CD4-positive, CD25-positive, alpha-beta regulatory T cell (primary cell): ENCODE data around the gene SMG6. TPM values are rescaled to one million over a fixed set of nuclear protein-coding genes. Genes with fewer than 3 reads are reported as not detected.

ENCODE experiments used
- ATAC-seq, 2 donors: fragments of 150-1000 bp; cut with Tn5 transposase; one replicate each; pipeline ENCODE4 v1.10.0; 2021; ENCODE audit warnings: low read depth in 2 of 2, moderate number of reproducible peaks in 2 of 2, moderate library complexity in 1 of 2
- DNase-seq, 3 donors: peaks; one replicate each; pipeline versions ENCODE4 v3.0.0 to v3.0.0-alpha.2; 2012 to 2022; ENCODE audit warnings: mixed read lengths in 1 of 3
- H3K27ac ChIP-seq: one replicate; pipeline ENCODE4 v1.7.0; 2013; ENCODE audit warnings: mild to moderate bottlenecking, low read length; ENCODE audit not compliant: insufficient read depth, poor library complexity, severe bottlenecking
- H3K27me3 ChIP-seq: one replicate; pipeline ENCODE4 v1.7.0; 2013; ENCODE audit warnings: low read length; ENCODE audit not compliant: control insufficient read depth, insufficient read depth
- H3K36me3 ChIP-seq: one replicate; pipeline ENCODE4 v1.7.0; 2013; ENCODE audit warnings: mild to moderate bottlenecking, low read length, moderate library complexity; ENCODE audit not compliant: control insufficient read depth, insufficient read depth
- H3K4me1 ChIP-seq: 2 replicates; pipeline ENCODE4 v1.7.0; 2013; ENCODE audit warnings: mild to moderate bottlenecking, low read length; ENCODE audit not compliant: insufficient read depth, control insufficient read depth, poor library complexity, severe bottlenecking
- H3K4me3 ChIP-seq: one replicate; pipeline ENCODE4 v1.7.0; 2013; ENCODE audit warnings: low read depth, mild to moderate bottlenecking, low read length, moderate library complexity
- H3K9me3 ChIP-seq, 2 experiments: 1 replicate in 1 of 2; 2 replicates in 1 of 2; pipeline ENCODE4 v1.7.0; 2013; ENCODE audit warnings: low read length in 2 of 2, mild to moderate bottlenecking in 1 of 2, moderate library complexity in 1 of 2; ENCODE audit not compliant: control insufficient read depth in 2 of 2
- H3K27ac Mint-ChIP-seq, 3 donors: one replicate each; pipeline ENCODE4 v1.8.0; 2020 to 2022; ENCODE audit warnings: mild to moderate bottlenecking in 3 of 3, mixed read lengths in 3 of 3, moderate library complexity in 2 of 3
- H3K27me3 Mint-ChIP-seq: one replicate; pipeline ENCODE4 v1.8.0; 2022; ENCODE audit warnings: mild to moderate bottlenecking, mixed read lengths
- H3K36me3 Mint-ChIP-seq: one replicate; pipeline ENCODE4 v1.8.0; 2020; ENCODE audit warnings: mixed read lengths
- H3K4me1 Mint-ChIP-seq, 4 donors: one replicate each; pipeline ENCODE4 v1.8.0; 2020 to 2022; ENCODE audit warnings: mixed read lengths in 4 of 4, mild to moderate bottlenecking in 1 of 4
- H3K4me3 Mint-ChIP-seq, 4 donors: one replicate each; pipeline ENCODE4 v1.8.0; 2020 to 2022; ENCODE audit warnings: mild to moderate bottlenecking in 4 of 4, mixed read lengths in 4 of 4, moderate library complexity in 3 of 4
- H3K9me3 Mint-ChIP-seq, 7 donors: one replicate each; pipeline ENCODE4 v1.8.0; 2020 to 2022; ENCODE audit warnings: mixed read lengths in 7 of 7, mild to moderate bottlenecking in 3 of 7, moderate library complexity in 2 of 7
- polyA plus RNA-seq, 4 donors: library from polyadenylated mRNA; unstranded; fragments of 300-500 nt; fragmentation: Illumina TruSeq; gene quantifications; one replicate each; pipeline ENCODE4 v1.2.3, GENCODE V29; 2021
- total RNA-seq: library from RNA; stranded (reverse); gene quantifications from one replicate; pipeline ENCODE4 v1.2.3, GENCODE V29; 2022

The SMG6 gene
- total and polyA plus RNA-seq, 5 donors from 2014 or later: 3.3 to 42.9 (median 4.9) TPM

DNA sequence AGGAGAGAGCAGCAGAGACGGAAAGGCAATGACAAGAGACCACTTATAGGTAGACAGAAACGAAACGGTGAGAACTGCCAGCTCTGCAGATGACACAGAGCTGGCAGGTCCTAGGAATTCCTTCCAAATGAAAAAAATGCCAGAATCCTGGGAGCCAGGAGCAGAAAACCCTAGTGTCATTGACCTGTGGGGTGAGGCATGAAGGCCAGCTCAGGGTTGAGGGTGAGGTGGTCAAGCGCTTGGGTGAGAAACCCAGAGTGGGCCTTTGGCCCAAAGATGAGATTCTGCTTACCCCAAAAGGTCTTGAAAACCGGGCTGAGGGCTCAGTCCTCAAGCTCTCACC is 239.5 kb downstream of the SMG6 start:
- H3K27me3 ChIP-seq: no peaks in the 10 kb centered on the region
- H3K36me3 ChIP-seq: peaks cover 61% of the 10 kb centered on the region
- no peak overlapping the region for H3K27ac Mint-ChIP-seq
- H3K4me3 ChIP-seq: no peak overlapping the region
- no peak for ATAC-seq
- H3K27ac ChIP-seq: no peak overlapping the region
- H3K4me1 Mint-ChIP-seq: peaks cover 0 to 14% (median 3%) of the 10 kb centered on the region in 4 donors
- no peak for DNase-seq
- peaks cover 0 to 1% (median 0%) of the 10 kb centered on the region in 7 donors for H3K9me3 Mint-ChIP-seq
- no peaks in the 10 kb centered on the region for H3K9me3 ChIP-seq
- no peaks in the 10 kb centered on the region for H3K4me1 ChIP-seq
- peaks cover 73% of the 10 kb centered on the region for H3K36me3 Mint-ChIP-seq
- peaks cover 24% of the 10 kb centered on the region for H3K27me3 Mint-ChIP-seq
- no peak overlapping the region for H3K4me3 Mint-ChIP-seq

DNA sequence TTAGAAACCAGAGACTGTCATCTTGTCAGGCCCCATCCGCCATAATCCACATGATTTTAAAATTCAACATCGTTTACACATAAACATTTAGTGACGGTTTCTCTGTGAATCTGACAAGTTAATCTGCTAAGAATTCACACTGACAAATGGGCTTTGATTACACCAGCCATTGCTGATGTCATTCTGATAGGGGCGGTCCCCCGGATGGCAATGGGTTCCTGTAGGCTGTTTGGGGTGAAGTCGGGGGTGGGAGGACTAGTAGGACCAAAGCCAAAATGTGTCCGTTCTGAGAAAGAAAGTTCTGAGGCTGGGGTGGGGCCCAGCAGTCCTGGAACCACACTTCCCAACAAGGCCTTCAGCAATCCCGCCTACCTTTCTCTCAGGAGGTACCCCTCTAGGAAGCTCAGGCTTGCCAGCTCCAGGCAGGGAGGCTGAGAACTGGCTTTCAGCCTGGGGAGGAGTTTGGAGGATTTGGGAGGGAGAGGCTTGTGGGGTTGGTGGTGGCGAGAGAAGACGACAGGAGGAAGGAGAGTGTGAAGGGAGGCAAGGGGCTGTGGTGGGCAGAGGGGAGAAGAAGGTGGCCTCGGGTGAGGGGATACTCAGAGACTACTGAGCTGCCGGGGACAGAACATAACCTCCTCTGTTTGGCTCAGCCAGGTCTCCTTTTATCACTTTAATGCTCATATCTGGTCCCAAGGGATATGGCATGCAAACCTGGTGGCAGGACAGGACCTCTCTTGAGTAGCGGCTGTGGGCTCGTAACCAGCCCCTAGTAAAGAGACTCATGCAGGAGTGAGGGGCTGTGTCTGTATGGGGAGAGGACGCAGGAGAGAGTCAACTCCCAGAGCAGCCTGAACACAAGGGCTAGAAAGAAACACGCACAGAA is 240.1 kb downstream of the SMG6 start:
- H3K4me3 Mint-ChIP-seq: no peak overlapping the region
- H3K9me3 ChIP-seq: no peaks in the 10 kb centered on the region
- no peak overlapping the region for H3K27ac Mint-ChIP-seq
- no peak overlapping the region for H3K4me3 ChIP-seq
- peaks cover 56% of the 10 kb centered on the region for H3K36me3 ChIP-seq
- ATAC-seq: no peak
- peaks cover 68% of the 10 kb centered on the region for H3K36me3 Mint-ChIP-seq
- peaks cover 25% of the 10 kb centered on the region for H3K27me3 Mint-ChIP-seq
- no peak overlapping the region for H3K27ac ChIP-seq
- DNase-seq: no peak
- H3K4me1 ChIP-seq: peaks cover 6% of the 10 kb centered on the region
- H3K4me1 Mint-ChIP-seq: peaks cover 0 to 12% (median 3%) of the 10 kb centered on the region in 4 donors
- H3K9me3 Mint-ChIP-seq: peaks cover 0 to 1% (median 0%) of the 10 kb centered on the region in 7 donors
- H3K27me3 ChIP-seq: no peaks in the 10 kb centered on the region

DNA sequence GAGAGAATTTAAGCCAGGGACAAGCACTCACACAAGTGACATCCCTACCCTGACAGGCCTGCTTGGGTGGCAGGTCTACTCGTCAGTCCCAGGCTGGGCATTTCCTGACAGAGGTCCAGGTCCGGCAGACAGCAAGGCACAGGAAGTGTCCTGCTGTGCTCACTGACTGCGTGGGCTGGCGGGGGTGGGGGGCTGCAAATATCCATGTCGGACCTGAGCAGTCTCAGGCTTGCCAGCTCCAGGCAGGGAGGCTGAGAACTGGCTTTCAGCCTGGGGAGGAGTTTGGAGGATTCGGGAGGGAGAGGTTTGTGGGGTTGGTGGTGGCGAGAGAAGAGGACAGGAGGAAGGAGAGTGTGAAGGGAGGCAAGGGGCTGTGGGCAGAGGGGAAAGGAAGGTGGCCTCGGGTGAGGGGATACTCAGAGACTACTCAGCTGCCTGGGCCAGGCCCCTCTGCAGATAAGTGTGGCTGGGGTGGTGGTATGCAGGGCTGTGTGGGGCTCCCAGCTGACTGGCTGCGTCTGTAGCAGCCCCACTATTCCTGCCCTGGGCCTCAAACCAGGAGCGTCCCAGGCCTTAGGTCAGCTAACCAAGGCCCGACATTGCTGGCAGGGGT is 240.9 kb downstream of the SMG6 start:
- H3K27ac ChIP-seq: no peak overlapping the region
- Mint-ChIP-seq H3K4me1 (peaks cover 0 to 11% (median 3%) of the 10 kb centered on the region in 4 donors), H3K27ac (no peak overlapping the region), H3K27me3 (peaks cover 25% of the 10 kb centered on the region), H3K36me3 (peaks cover 60% of the 10 kb centered on the region), H3K9me3 (peaks cover 0 to 1% (median 0%) of the 10 kb centered on the region in 7 donors), H3K4me3 (no peak overlapping the region)
- H3K9me3 ChIP-seq: no peaks in the 10 kb centered on the region
- peaks cover 12% of the 10 kb centered on the region for H3K4me1 ChIP-seq
- H3K36me3 ChIP-seq: peaks cover 48% of the 10 kb centered on the region
- no peaks in the 10 kb centered on the region for H3K27me3 ChIP-seq
- ATAC-seq (no peak), DNase-seq (no peak)
- H3K4me3 ChIP-seq: no peak overlapping the region

DNA sequence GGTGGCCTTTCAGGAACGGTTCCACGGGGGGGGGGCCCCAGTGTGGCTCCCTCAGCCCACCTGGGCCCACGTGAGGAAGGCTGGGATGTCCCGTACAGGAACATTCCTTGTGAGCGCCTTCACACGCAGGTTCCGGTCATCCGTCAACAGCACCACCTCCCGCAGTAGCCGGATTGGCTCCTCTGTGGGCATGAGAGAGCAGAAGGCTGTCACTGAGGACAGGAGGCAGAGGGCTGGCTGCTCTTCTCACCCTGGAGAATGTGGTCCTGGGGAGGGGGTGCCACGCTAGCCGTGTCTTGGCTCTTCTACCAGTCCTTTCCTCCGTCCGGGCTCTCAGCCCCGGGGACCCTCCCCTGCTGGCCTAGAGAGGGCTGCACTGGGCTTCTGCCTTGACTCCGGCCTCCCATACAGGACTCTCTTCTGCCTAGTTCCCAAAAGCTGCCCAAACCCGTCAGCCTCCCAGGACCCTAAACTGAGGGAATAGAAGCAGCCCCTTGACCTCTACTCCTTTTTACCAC is 242.1 kb downstream of the SMG6 start:
- DNase-seq (no peak), ATAC-seq (no peak)
- Mint-ChIP-seq H3K36me3 (peaks cover 53% of the 10 kb centered on the region), H3K27me3 (peaks cover 25% of the 10 kb centered on the region), H3K4me3 (peak overlapping the region in 1 of 4 donors; percentile 52), H3K9me3 (peaks cover 0 to 1% (median 0%) of the 10 kb centered on the region in 7 donors), H3K4me1 (peaks cover 0 to 13% (median 3%) of the 10 kb centered on the region in 4 donors), H3K27ac (no peak overlapping the region)
- H3K36me3 ChIP-seq: peaks cover 36% of the 10 kb centered on the region
- H3K9me3 ChIP-seq: no peaks in the 10 kb centered on the region
- no peak overlapping the region for H3K4me3 ChIP-seq
- H3K27me3 ChIP-seq: no peaks in the 10 kb centered on the region
- peaks cover 23% of the 10 kb centered on the region for H3K4me1 ChIP-seq
- H3K27ac ChIP-seq: no peak overlapping the region

DNA sequence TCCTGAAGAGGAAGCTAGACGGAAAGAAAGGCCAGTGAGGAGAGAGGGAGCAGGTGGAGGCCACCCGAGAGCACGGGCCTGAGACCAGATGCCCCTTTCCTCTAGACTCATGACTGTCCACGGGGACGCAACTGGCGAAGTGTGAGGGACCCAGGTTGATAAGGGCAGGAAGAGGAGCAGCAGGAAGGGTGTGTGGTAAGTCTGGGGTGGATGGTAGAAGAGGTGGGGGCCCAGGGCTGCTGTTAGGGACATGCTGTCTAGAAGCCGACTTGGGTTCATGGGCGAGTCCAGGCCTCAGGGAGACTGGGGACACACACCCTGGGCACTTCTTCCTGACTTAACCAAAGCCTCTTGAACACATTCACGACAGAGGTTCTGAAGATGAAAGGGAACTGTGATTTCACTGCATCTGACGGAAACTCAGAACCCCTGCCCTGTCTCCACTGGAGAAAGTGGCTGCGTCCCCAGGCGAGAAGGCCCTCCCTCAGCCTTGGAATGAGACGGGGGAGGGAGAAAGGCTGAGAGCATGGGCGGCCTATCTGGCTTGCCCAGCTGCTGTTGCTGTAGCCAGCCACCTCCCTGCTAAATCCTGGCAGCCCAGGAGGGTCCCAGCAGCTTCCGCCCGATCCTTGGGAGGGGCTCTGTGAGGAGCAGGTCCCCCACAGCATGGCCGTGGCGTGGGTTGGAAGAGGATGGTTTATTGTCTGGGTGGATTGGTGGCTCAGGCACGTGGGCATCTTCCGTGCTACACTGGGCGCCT is 242.7 kb downstream of the SMG6 start:
- Histone ChIP-seq H3K4me1 (peaks cover 29% of the 10 kb centered on the region), H3K27ac (no peak overlapping the region), H3K27me3 (no peaks in the 10 kb centered on the region), H3K36me3 (peaks cover 30% of the 10 kb centered on the region), H3K9me3 (no peaks in the 10 kb centered on the region), H3K4me3 (no peak overlapping the region)
- H3K9me3 Mint-ChIP-seq: peaks cover 0 to 1% (median 0%) of the 10 kb centered on the region in 7 donors
- DNase-seq (no peak), ATAC-seq (no peak)
- peak overlapping the region in 1 of 4 donors; percentile 77 for H3K4me3 Mint-ChIP-seq
- H3K27me3 Mint-ChIP-seq: peaks cover 25% of the 10 kb centered on the region
- H3K4me1 Mint-ChIP-seq: peaks cover 0 to 13% (median 3%) of the 10 kb centered on the region in 4 donors
- peaks cover 48% of the 10 kb centered on the region for H3K36me3 Mint-ChIP-seq
- no peak overlapping the region for H3K27ac Mint-ChIP-seq

DNA sequence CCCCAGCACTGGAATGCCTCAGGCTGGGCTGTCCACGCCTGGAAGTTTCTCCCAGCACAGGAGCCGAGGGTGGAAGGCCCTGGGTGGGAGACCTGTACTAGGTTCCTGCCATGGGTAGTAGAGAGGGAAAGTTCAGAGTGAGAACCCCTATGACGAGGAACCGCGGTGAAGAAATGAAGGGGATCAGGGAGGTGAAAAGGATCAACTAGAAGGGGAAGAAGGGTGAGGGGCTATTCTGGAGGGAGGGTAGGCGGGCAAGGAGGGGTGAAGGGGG is 243.3 kb downstream of the SMG6 start:
- Mint-ChIP-seq H3K36me3 (peaks cover 43% of the 10 kb centered on the region), H3K4me3 (peak overlapping the region in 1 of 4 donors; percentile 77), H3K27me3 (peaks cover 25% of the 10 kb centered on the region), H3K9me3 (peaks cover 0 to 1% (median 0%) of the 10 kb centered on the region in 7 donors), H3K27ac (no peak overlapping the region), H3K4me1 (peaks cover 0 to 13% (median 3%) of the 10 kb centered on the region in 4 donors)
- H3K27ac ChIP-seq: no peak overlapping the region
- ATAC-seq (no peak), DNase-seq (no peak)
- no peaks in the 10 kb centered on the region for H3K27me3 ChIP-seq
- no peak overlapping the region for H3K4me3 ChIP-seq
- H3K9me3 ChIP-seq: no peaks in the 10 kb centered on the region
- peaks cover 33% of the 10 kb centered on the region for H3K4me1 ChIP-seq
- H3K36me3 ChIP-seq: peaks cover 26% of the 10 kb centered on the region

DNA sequence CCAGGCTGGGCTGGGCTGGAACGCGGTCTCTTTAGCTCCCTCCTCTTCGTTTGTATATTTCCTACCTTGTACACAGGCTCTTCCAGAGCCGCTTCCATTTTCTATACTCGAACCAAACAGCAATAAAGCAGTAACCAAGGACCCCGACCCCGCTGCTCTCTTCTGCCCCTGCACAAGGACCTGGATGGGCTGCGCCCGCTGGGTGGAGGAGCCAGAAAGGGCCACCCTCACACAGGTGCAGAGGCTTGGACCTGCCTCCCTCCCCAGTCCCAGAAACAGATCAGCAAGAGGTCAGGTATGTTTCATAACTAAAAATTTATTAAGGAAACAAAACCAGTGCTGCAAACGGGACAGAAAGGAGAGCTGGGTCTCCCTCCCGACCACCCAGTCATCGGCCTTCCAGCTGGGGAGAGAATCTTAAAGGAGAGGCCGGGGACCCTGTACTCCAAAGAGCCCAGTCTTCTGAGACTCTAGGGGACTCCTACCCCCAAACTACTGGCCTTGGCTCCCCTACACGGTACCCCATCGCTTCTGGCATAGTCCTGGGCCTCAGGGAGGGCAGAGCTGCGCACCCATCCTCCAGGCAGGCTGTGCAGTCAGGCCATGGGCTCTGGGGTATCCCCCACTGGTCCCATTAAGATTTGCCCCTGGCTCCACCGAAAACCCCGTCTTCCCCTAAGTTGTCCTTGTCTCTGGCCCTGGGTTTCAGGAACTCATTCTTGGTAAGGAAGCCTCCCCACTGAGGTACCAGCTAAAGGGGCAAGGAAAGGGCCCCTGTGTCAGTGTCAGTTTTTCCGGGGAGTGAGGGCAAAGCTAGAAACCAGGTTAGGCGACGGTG is 243.8 kb downstream of the SMG6 start:
- Histone ChIP-seq H3K27me3 (no peaks in the 10 kb centered on the region), H3K36me3 (peaks cover 22% of the 10 kb centered on the region), H3K9me3 (no peaks in the 10 kb centered on the region), H3K4me1 (peaks cover 39% of the 10 kb centered on the region), H3K4me3 (no peak overlapping the region), H3K27ac (no peak overlapping the region)
- Mint-ChIP-seq H3K36me3 (peaks cover 38% of the 10 kb centered on the region), H3K4me1 (peaks cover 0 to 11% (median 3%) of the 10 kb centered on the region in 4 donors), H3K27me3 (peaks cover 25% of the 10 kb centered on the region), H3K27ac (peak overlapping the region in 1 of 3 donors; percentile 41), H3K9me3 (peaks cover 0 to 1% (median 0%) of the 10 kb centered on the region in 7 donors), H3K4me3 (peak overlapping the region; percentile 59 to 92 (median 68))
- ATAC-seq: no peak
- no peak for DNase-seq
